HCT116 (cell line): ENCODE measurements around the gene PAK6. TPM values are rescaled to one million over a fixed set of nuclear protein-coding genes. Genes with fewer than 3 reads are reported as not detected.

Experiments
- ATAC-seq: fragments of 200-7000 bp; cut with Tn5 transposase; 2 replicates; pipeline ENCODE4 v1.9.1; 2020; ENCODE audit warnings: mild to moderate bottlenecking, moderate library complexity
- BruUV-seq: library from RNA; stranded (reverse); fragments of 400-500 nt; replicated peaks from 2 replicates; lab custom pipeline; 2021; lab: Mats Ljungman, UMichigan
- CTCF ChIA-PET: fragments of 300-600 bp; sonication (Branson Sonifier 250); formaldehyde crosslinking; loops from one replicate; lab custom pipeline; 2021; ENCODE audit warnings: antibody characterized with exemption; lab: Charles Lee
- POLR2A ChIA-PET: fragments of 300-600, 350-600 bp; sonication (Branson Sonifier 250); formaldehyde crosslinking; loops from one replicate; lab custom pipeline; 2021; ENCODE audit warnings: antibody characterized with exemption; lab: Charles Lee
- RAD21 ChIA-PET, 2 experiments: fragments of 300-600 bp; sonication (Branson Sonifier 250); formaldehyde crosslinking; loops; one replicate each; lab custom pipeline; 2023; ENCODE audit warnings: low total read pairs in 2 of 2; ENCODE audit not compliant: uncharacterized antibody in 2 of 2, unreplicated experiment in 2 of 2, low non-redundant PET in 1 of 2; lab: Charles Lee
- DNase-seq: peaks from one replicate; pipeline ENCODE4 v3.0.0-alpha.2; 2010; ENCODE audit warnings: low read depth, low spot score
- H2AFZ ChIP-seq: fragments of 200-600 bp; shearing (Covaris generic), sonication (generic); 2 replicates; pipeline ENCODE4 v1.6.1; 2017; ENCODE audit warnings: low read depth, mixed run types, mixed read lengths, antibody characterized with exemption, low read length; ENCODE audit not compliant: poor library complexity, severe bottlenecking
- H3K27ac ChIP-seq: 2 replicates; pipeline ENCODE4 v1.5.1; 2012; ENCODE audit warnings: low read depth, low read length
- H3K27me3 ChIP-seq: fragments of 200-600 bp; sonication (generic); 2 replicates; pipeline ENCODE4 v1.6.1; 2016; ENCODE audit warnings: mixed run types, low read length, mixed read lengths; ENCODE audit not compliant: insufficient read depth
- H3K36me3 ChIP-seq, 2 experiments: fragments of 200-500 bp in 1 of 2; fragments of 200-600 bp in 1 of 2; sonication (Bioruptor generic) in 1 of 2; sonication (generic) in 1 of 2; 2 replicates each; pipeline versions ENCODE4 v1.5.1 to v1.6.1; 2014 to 2016; ENCODE audit warnings: low read length in 2 of 2, inconsistent platforms in 1 of 2, mixed read lengths in 1 of 2, mixed run types in 1 of 2; ENCODE audit not compliant: insufficient read depth in 2 of 2, control insufficient read depth in 1 of 2
- H3K4me1 ChIP-seq, 2 experiments: fragments of 200-600 bp in 1 of 2; sonication (generic) in 1 of 2; 2 replicates each; pipeline versions ENCODE4 v1.5.1 to v1.6.1; 2012 to 2017; ENCODE audit warnings: low read length in 2 of 2, inconsistent platforms in 1 of 2, mild to moderate bottlenecking in 1 of 2, mixed read lengths in 1 of 2, mixed run types in 1 of 2, moderate library complexity in 1 of 2; ENCODE audit not compliant: insufficient read depth in 2 of 2, control insufficient read depth in 1 of 2
- H3K4me2 ChIP-seq: fragments of 200-600 bp; sonication (generic); 2 replicates; pipeline ENCODE4 v1.6.1; 2017; ENCODE audit warnings: mixed run types, low read length, mixed read lengths
- H3K4me3 ChIP-seq, 2 experiments: fragments of 200-600 bp in 1 of 2; sonication (generic) in 1 of 2; replicated peaks in 1 of 2; 2 replicates each; pipeline ENCODE4 v1.5.1; 2011 to 2016; ENCODE audit warnings: low read length in 2 of 2, control low read depth in 1 of 2, low read depth in 1 of 2, mild to moderate bottlenecking in 1 of 2, mixed read lengths in 1 of 2, mixed run types in 1 of 2
- H3K79me2 ChIP-seq: fragments of 200-600 bp; sonication (generic); 2 replicates; pipeline ENCODE4 v1.6.1; 2017; ENCODE audit warnings: mild to moderate bottlenecking, mixed run types, low read length, moderate library complexity, mixed read lengths; ENCODE audit not compliant: insufficient read depth
- H3K9ac ChIP-seq: fragments of 200-600 bp; sonication (generic); 2 replicates; pipeline ENCODE4 v1.6.1; 2016; ENCODE audit warnings: low read length, mixed read lengths
- H3K9me2 ChIP-seq: fragments of 200-600 bp; sonication (generic), shearing (Covaris generic); 2 replicates; pipeline ENCODE4 v1.6.1; 2017; ENCODE audit warnings: mixed run types, mild to moderate bottlenecking, moderate library complexity; ENCODE audit not compliant: insufficient read depth
- H3K9me3 ChIP-seq, 2 experiments: fragments of 200-500 bp in 1 of 2; fragments of 200-600 bp in 1 of 2; sonication (Bioruptor generic) in 1 of 2; sonication (generic) in 1 of 2; 2 replicates each; pipeline ENCODE4 v1.6.1; 2014 to 2017; ENCODE audit warnings: low read length in 2 of 2, mixed read lengths in 2 of 2, inconsistent platforms in 1 of 2, low read depth in 1 of 2, mild to moderate bottlenecking in 1 of 2, mixed run types in 1 of 2, moderate library complexity in 1 of 2; ENCODE audit not compliant: control insufficient read depth in 1 of 2, insufficient read depth in 1 of 2
- H4K20me1 ChIP-seq: fragments of 200-600 bp; sonication (generic), shearing (Covaris generic); 2 replicates; pipeline ENCODE4 v1.6.1; 2017; ENCODE audit warnings: mixed run types, mild to moderate bottlenecking, moderate library complexity; ENCODE audit not compliant: insufficient read depth
- CBX3 ChIP-seq: IDR thresholded peaks from 2 replicates; pipeline ENCODE4 v1.6.1; 2012; ENCODE audit warnings: low read depth
- CEBPB ChIP-seq: IDR thresholded peaks from 2 replicates; pipeline ENCODE4 v1.6.1; 2012; ENCODE audit warnings: low read depth
- ELF1 ChIP-seq: IDR thresholded peaks from 2 replicates; pipeline ENCODE4 v1.6.1; 2012; ENCODE audit warnings: low read depth, borderline replicate concordance
- EZH2 ChIP-seq: fragments of 200-600 bp; sonication (generic); IDR thresholded peaks from 2 replicates; pipeline ENCODE4 v1.6.1; 2017; ENCODE audit warnings: antibody characterized with exemption, mixed run types
- FOSL1 ChIP-seq: IDR thresholded peaks from 2 replicates; pipeline ENCODE4 v1.6.1; 2012; ENCODE audit warnings: low read depth
- JUND ChIP-seq: IDR thresholded peaks from 2 replicates; pipeline ENCODE4 v1.6.1; 2012
- MAX ChIP-seq: IDR thresholded peaks from 2 replicates; pipeline ENCODE4 v1.6.1; 2012
- RAD21 ChIP-seq: IDR thresholded peaks from 2 replicates; pipeline ENCODE4 v1.6.1; 2012; ENCODE audit warnings: low read depth, mild to moderate bottlenecking
- SP1 ChIP-seq: IDR thresholded peaks from 2 replicates; pipeline ENCODE4 v1.6.1; 2012; ENCODE audit warnings: low read depth
- SRF ChIP-seq: IDR thresholded peaks from 2 replicates; pipeline ENCODE4 v1.6.1; 2012; ENCODE audit warnings: low read depth
- YY1 ChIP-seq: IDR thresholded peaks from 2 replicates; pipeline ENCODE4 v1.6.1; 2011; ENCODE audit warnings: low read length, low read depth, moderate library complexity, mild to moderate bottlenecking; ENCODE audit not compliant: insufficient replicate concordance; ENCODE audit errors: extremely low read depth
- ZBTB33 ChIP-seq: IDR thresholded peaks from 2 replicates; pipeline ENCODE4 v1.6.1; 2011; ENCODE audit warnings: mild to moderate bottlenecking, low read length, moderate library complexity; ENCODE audit not compliant: insufficient replicate concordance; ENCODE audit errors: extremely low read depth
- ZFX ChIP-seq: fragments of 450-650 bp; IDR thresholded peaks from 2 replicates; pipeline ENCODE4 v1.6.1; 2017
- intact Hi-C: fragments of 100-400 bp; cut with micrococcal nuclease; formaldehyde crosslinking; loops from 2 replicates; pipeline ENCODE4 v1.10.0; 2022
- total RNA-seq: library from RNA; stranded (reverse); gene quantifications from one replicate; pipeline ENCODE4 v1.2.1, GENCODE V29; 2021; ENCODE audit not compliant: unreplicated experiment

PAK6 gene
- total RNA-seq, 1 experiment from 2014 or later, result 19.9 TPM

GRCh38 chr15:40297356-40297755 lies 58.5 kb downstream of the PAK6 start:
- Histone ChIP-seq H3K79me2 (no peaks in the 10 kb centered on the region), H3K9me2 (no peaks in the 10 kb centered on the region), H4K20me1 (no peaks in the 10 kb centered on the region), H3K4me2 (no peak overlapping the region), H3K9ac (no peak overlapping the region), H3K27me3 (no peaks in the 10 kb centered on the region), H3K4me3 (no peak overlapping the region), H3K36me3 (no peaks in the 10 kb centered on the region), H3K27ac (no peak overlapping the region), H2AFZ (no peak overlapping the region), H3K4me1 (peaks cover 4 to 5% of the 10 kb centered on the region in 2 experiments; a peak in 2 of 4 replicates), H3K9me3 (no peaks in the 10 kb centered on the region)
- POLR2A ChIA-PET, result no interaction called here
- BruUV-seq, result no TSS peak
- intact Hi-C loops, result no loop called here
- DNase-seq (no peak), ATAC-seq (no peak)
- CTCF ChIA-PET, result interaction anchor here (1.0 kb wide), 1 partner anchor 13 kb away, joined by 5 read pairs; no protein-coding TSS in a partner anchor
- RAD21 ChIA-PET, result no interaction called here
- TF ChIP-seq SP1, result no peak
- TF ChIP-seq YY1, result no peak
- TF ChIP-seq EZH2, result no peak
- TF ChIP-seq ELF1, result no peak
- no peak for TF ChIP-seq FOSL1
- TF ChIP-seq CBX3, result no peak
- no peak for TF ChIP-seq RAD21
- no peak for TF ChIP-seq JUND
- TF ChIP-seq CEBPB, result no peak
- TF ChIP-seq ZFX, result no peak
- TF ChIP-seq ZBTB33, result no peak
- TF ChIP-seq SRF, result no peak
- no peak for TF ChIP-seq MAX
